Activated T-cell treated with anti-CD3 and anti-CD28 coated beads for 4 hours (primary cell): ENCODE measurements around the gene FIG4.
"Not testable (repeated sequence)": the region's sequence is repeated elsewhere in the genome, so short reads cannot be mapped to it uniquely, and the experiment has no call there.

Experiments
- DNase-seq: peaks from one replicate; pipeline ENCODE4 v3.0.0-alpha.2; 2020

Gene FIG4

DNA sequence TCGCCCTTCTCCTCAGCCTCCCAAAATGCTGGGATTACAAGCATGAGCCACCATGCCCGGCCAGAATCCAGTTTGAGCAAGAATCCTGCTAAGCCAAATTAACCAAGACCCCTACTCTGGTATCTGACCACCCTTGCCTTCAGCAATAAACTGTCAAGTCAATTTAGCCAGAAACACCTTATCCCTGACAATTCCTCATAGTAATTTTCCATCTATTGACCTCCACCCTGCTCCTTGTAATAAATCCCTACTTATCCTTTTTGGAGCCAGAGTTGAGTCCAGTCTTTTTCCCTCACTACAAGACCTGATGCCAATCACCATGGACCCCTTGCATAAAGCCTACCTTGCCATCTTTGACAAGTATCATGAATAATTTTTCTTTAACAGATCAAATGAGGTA, 173.0 kb downstream of the FIG4 start:
- DNase-seq = no peak

DNA sequence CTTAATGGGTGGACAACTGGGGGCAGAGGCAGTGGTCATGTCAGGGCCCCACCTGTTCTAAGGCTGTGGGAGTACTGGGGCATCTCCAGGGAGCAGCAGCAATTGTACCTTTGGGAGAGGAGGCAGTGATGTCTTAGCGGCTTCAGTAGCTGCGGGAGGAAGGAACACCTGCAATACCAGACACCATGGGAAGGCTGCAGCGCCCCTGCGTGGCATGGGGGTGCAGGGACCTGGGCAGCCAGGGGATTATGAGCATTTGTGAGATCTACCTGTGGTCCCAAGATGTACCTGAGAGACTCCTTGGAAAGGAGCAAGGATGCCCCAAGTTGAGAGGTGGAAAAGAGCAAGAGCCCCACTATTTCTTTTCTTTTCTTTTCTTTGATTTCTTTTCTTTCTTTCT, 174.9 kb downstream of the FIG4 start:
- DNase-seq = no peak

DNA sequence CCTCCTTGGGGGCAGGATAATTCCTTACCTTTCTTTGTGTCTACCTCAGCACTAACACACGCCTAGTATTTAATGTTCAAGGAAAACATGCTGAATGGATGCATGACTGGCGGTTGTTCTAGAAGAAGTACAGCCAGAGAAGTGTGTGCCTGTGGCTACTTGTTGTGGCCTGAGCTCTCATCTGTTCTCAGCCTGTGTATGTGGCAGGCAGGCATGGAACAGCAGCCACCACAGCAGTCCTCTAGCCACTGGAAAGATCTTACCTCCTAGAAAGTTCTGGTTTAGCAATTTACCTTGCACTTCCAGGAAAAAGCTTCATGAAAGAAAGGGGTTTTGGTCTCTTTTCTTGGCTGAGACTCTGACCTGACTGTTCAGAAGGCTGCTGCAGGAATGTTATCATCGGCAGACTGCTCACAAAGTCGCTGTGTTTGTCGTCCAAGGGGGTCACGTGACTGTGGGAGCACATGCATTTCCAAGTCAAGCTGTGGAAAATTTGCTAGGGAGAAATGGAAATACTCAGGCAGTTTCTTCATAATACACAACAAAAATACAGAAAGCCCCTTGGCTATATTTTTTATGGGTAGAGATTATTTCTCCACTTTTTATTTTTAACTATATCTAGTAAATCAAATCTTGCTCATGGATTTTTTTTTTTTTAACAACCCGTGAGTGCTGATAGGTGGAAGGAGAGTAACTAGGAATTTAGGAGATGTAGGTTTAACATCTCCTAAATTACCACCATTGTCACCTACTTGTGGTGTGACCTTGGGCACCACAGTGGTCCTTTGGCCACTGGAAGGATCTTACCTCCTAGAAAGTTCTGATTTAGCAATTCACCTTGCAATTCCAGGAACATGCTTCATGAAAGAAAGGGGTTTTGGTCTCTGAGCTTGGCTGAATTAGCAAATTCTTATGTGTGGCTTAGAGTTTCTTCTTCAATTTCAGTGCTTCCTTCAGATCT, 176.2 kb downstream of the FIG4 start:
- DNase-seq = no peak

DNA sequence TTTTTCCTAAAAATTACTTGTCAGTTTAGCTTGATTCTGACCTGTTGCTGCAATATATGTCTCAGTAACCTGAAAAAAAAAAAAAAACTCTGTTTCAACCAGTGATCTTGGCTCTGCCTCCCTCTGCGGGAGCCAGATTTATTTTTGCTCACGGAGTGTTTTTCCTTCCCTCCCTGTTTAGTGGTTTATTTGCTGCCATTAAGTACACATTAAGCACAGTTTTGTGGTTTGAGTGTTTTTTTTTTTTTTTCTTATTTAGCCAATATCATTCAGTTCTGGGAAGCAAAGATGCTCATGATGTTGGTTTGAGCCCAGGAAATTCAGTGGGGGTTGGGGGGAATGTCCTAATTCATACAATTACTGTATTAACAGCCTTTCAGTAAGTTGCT, 176.9 kb downstream of the FIG4 start:
- no peak for DNase-seq

DNA sequence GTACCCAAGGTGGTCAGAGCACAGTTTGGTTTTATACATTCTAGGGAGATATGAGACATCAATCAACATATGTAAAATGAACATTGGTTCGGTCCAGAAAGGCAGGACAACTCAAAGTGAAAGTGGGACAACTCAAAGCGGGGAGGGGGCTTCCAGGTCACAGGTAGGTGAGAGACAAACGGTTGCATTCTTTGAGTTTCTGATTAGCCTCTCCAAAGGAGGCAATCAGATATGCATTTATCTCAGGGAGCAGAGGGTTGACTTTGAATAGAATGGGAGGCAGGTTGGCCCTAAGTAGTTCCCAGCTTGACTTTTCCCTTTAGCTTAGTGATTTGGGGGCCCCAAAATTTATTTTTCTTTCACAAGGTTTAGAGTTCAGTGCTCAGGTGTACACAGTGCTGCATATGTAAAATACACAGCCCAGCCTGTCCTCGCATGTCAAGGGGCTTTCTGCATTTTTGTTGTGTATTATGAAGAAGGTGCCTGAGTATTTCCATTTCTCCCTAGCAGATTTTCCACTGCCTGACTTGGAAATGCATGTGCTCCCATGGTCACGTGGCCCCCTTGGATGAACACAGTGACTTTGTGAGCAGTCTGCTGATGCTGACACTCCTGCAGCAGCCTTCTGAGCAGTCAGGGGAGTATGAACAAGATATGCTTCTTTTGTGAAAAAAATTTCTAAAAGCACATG, 178.4 kb downstream of the FIG4 start:
- DNase-seq = not testable (repeated sequence)

DNA sequence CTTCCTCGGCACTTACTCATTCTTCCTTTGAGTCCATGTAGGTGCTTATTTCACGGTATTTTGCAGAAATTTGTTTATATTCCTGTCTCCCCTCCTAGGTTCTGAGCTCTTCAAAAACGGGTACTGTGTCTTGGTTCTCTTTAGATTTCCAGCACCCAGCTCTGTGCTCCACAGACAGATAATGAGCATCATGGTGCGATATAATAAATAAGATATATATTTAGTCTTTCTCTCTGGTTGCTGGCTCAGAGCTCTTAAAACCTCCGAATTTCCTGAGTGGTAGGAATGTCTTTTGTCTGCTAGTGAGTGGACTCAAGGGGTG, 179.0 kb downstream of the FIG4 start:
- no peak for DNase-seq

DNA sequence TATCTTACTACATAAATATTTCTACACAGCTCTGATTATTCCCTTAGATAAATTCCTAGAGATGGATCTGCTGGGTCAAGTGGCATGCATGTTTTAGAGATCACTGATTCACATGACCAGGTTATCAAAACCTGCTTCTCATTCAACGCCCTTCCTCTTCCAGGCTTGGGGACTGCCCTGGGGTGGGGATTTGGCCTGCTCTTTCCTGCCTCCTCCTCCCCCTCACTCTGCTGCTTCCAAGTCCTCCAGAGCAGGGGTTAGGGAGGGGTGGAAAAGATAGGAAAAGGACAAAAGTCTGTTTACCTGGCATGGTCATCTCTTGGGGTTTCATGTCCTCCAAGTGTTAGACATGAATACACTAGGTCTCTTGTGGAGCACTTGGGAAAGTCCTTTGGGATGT, 181.5 kb downstream of the FIG4 start:
- no peak for DNase-seq

DNA sequence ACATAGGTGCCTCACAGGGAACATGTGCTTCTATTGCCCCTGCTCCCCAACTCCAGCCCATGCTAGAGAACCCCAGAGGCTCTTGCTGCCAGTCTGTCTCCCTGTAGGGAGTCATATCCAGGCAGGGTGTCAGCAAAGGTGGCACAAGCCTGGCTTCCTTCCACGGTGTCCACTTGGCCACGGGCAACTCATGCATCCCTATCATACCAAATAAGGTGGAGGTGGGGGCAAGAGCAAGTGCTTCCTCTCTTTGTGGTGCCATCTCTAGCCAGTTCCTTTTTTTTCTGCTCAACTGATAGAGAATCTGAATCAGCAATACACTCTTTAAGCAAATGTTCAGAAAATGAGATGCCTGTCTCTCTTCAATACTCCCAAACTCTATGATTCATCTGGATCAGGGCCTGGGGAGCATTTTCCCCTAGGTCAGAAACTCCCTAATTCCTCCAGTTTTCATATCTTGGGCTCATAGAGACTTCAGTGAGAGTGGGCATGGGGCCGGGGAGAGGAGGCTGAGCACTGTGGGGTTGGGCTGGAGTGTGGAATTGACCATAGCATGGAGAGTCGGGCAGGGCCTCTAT, 182.0 kb downstream of the FIG4 start:
- no peak for DNase-seq

DNA sequence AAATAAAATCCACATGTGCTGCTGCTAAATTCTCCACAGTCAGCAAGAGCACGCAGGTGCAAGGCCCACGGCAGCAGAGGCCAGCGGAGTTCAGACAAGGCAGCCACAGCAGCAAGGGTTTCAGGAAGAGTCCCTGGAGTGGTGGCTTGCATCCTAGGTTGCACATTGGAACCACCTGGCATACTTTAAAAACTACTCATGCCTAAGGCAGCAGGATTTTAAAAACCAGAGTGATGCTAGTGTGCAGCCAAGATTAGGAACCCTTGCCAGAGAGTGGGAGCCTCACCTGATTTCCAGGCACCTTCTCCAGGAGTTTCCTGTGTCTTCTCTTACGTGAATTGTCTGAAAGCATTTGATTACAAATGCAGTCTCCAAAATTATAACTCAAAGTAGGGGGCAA, 183.0 kb downstream of the FIG4 start:
- DNase-seq = no peak

DNA sequence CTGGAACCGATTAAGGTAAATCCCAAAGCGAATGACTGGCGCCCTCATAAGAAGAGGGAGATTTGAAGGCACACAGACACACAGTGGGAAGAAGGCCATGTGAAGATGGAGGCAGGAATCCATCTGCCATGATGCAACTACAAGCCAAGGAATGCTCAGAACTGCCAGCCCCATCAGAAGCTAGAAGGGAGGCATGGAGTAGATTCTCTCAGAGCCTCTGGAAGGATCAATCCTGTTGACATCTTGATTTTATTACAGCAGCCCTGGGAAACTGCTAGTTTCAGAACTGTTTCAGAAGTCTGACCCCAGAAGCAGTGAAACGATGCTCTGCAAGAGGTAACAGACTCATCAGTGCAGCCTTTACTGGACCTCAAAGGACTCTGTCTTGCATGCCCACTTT, 183.5 kb downstream of the FIG4 start:
- no peak for DNase-seq
